Trophoblast cell (in vitro differentiated cells and primary cell): Measurements from ENCODE around the gene KANSL1.

Experiments used
- DNase-seq, 2 donors: peaks; one replicate each; pipeline ENCODE4 v3.0.0-alpha.2; 2016
- H2AFZ ChIP-seq: 2 replicates; pipeline ENCODE4 v1.6.1; 2013; ENCODE audit warnings: low read length, moderate library complexity, mild to moderate bottlenecking; ENCODE audit not compliant: insufficient read depth, poor library complexity
- H2AK5ac ChIP-seq: 2 replicates; pipeline ENCODE4 v1.6.1; 2013; ENCODE audit warnings: mild to moderate bottlenecking, low read length
- H2BK120ac ChIP-seq: 2 replicates; pipeline ENCODE4 v1.6.1; 2013; ENCODE audit warnings: low read length, mild to moderate bottlenecking, moderate library complexity; ENCODE audit not compliant: insufficient read depth, poor library complexity
- H2BK12ac ChIP-seq: 2 replicates; pipeline ENCODE4 v1.6.1; 2013; ENCODE audit warnings: mild to moderate bottlenecking, low read length, moderate library complexity
- H2BK5ac ChIP-seq: 2 replicates; pipeline ENCODE4 v1.6.1; 2013; ENCODE audit warnings: low read length, low read depth, moderate library complexity, mild to moderate bottlenecking; ENCODE audit not compliant: poor library complexity
- H3K14ac ChIP-seq: 2 replicates; pipeline ENCODE4 v1.6.1; 2013; ENCODE audit warnings: mild to moderate bottlenecking, low read length
- H3K18ac ChIP-seq: 2 replicates; pipeline ENCODE4 v1.6.1; 2013; ENCODE audit warnings: mild to moderate bottlenecking, low read length
- H3K23ac ChIP-seq: 2 replicates; pipeline ENCODE4 v1.6.1; 2013; ENCODE audit warnings: low read length
- H3K27ac ChIP-seq: 2 replicates; pipeline ENCODE4 v1.5.1; 2013; ENCODE audit warnings: low read depth, mild to moderate bottlenecking, inconsistent platforms, low read length, moderate library complexity
- H3K27me3 ChIP-seq: 2 replicates; pipeline ENCODE4 v1.6.1; 2013; ENCODE audit warnings: inconsistent platforms, mild to moderate bottlenecking, low read length, moderate library complexity; ENCODE audit not compliant: insufficient read depth
- H3K36me3 ChIP-seq, 2 experiments: 1 replicate in 1 of 2; 2 replicates in 1 of 2; pipeline ENCODE4 v1.6.1; 2013; ENCODE audit warnings: low read length in 2 of 2, mild to moderate bottlenecking in 2 of 2, moderate library complexity in 1 of 2; ENCODE audit not compliant: insufficient read depth in 2 of 2, control insufficient read depth in 1 of 2
- H3K4ac ChIP-seq: 2 replicates; pipeline ENCODE4 v1.6.1; 2013; ENCODE audit warnings: low read depth, mild to moderate bottlenecking, low read length, moderate library complexity
- H3K4me1 ChIP-seq, 2 experiments: 1 replicate in 1 of 2; 2 replicates in 1 of 2; pipeline ENCODE4 v1.6.1; 2013; ENCODE audit warnings: low read length in 2 of 2, mild to moderate bottlenecking in 2 of 2, moderate library complexity in 1 of 2; ENCODE audit not compliant: insufficient read depth in 2 of 2, control insufficient read depth in 1 of 2
- H3K4me2 ChIP-seq: 2 replicates; pipeline ENCODE4 v1.6.1; 2013; ENCODE audit warnings: inconsistent platforms, mild to moderate bottlenecking, low read length, moderate library complexity
- H3K4me3 ChIP-seq: 2 replicates; pipeline ENCODE4 v1.5.1; 2013; ENCODE audit warnings: mild to moderate bottlenecking, low read depth, low read length, inconsistent platforms
- H3K79me1 ChIP-seq: one replicate; pipeline ENCODE4 v1.6.1; 2013; ENCODE audit warnings: low read length
- H3K79me2 ChIP-seq: 2 replicates; pipeline ENCODE4 v1.6.1; 2013; ENCODE audit warnings: low read length, mild to moderate bottlenecking; ENCODE audit not compliant: control insufficient read depth, insufficient read depth, poor library complexity
- H3K9ac ChIP-seq: 2 replicates; pipeline ENCODE4 v1.6.1; 2013; ENCODE audit warnings: mild to moderate bottlenecking, low read length
- H3K9me3 ChIP-seq: 2 replicates; pipeline ENCODE4 v1.6.1; 2013; ENCODE audit warnings: low read depth, mild to moderate bottlenecking, control low read depth, inconsistent platforms, low read length; ENCODE audit not compliant: insufficient read depth
- H4K12ac ChIP-seq: 2 replicates; pipeline ENCODE4 v1.6.1; 2013; ENCODE audit warnings: low read depth, mild to moderate bottlenecking, low read length, moderate library complexity
- H4K8ac ChIP-seq: 2 replicates; pipeline ENCODE4 v1.6.1; 2013; ENCODE audit warnings: low read depth, mild to moderate bottlenecking, low read length, moderate library complexity
- H4K91ac ChIP-seq: one replicate; pipeline ENCODE4 v1.6.1; 2013; ENCODE audit warnings: low read depth, mild to moderate bottlenecking, low read length, moderate library complexity
- WGBS: extraction: QIAGEN DNeasy Blood & Tissue Kit; methylation state at CpG from one replicate; pipeline ENCODE4 v1.1.7; 2013; ENCODE audit warnings: missing lambda C conversion rate; ENCODE audit not compliant: insufficient read length, insufficient coverage; ENCODE audit errors: extremely low coverage; 5-methylcytosine and 5-hydroxymethylcytosine counted together

The KANSL1 gene

DNA sequence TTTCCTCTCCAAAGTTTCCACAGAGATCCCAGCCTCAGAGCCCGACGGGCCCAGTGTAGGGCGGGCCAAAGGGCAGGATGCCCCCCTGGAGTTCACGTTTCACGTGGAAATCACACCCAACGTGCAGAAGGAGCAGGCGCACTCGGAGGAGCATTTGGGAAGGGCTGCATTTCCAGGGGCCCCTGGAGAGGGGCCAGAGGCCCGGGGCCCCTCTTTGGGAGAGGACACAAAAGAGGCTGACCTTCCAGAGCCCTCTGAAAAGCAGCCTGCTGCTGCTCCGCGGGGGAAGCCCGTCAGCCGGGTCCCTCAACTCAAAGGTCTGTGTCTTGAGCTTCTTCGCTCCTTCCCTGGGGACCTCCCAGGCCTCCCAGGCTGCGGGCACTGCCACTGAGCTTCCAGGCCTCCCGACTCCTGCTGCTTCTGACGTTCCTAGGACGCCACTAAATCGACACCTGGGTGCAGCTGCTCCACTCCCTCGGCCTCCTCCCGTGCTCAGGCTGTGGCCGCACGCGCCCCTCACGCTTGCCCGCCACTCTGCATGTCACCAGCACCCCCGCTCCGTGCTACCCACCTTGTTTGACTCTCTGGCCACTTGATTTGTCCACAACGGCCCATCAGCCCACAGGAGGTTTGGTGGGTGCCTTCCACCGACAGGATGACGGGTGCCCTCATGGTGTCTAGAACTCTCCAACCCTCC lies 209.5 kb downstream of the KANSL1 start:
- Histone ChIP-seq H3K9me3 (peaks cover 2% of the 10 kb centered on the region), H3K9ac (no peak overlapping the region), H3K4me1 (no peaks in the 10 kb centered on the region), H2BK12ac (no peak overlapping the region), H3K79me2 (no peaks in the 10 kb centered on the region), H4K8ac (no peak overlapping the region), H2AFZ (no peak overlapping the region), H4K12ac (no peak overlapping the region), H3K14ac (no peak overlapping the region), H2AK5ac (no peak overlapping the region), H3K18ac (no peak overlapping the region), H3K4me2 (no peak overlapping the region), H3K27ac (no peak overlapping the region), H2BK5ac (no peak overlapping the region), H3K27me3 (no peaks in the 10 kb centered on the region), H4K91ac (no peak overlapping the region), H3K4me3 (no peak overlapping the region), H3K23ac (no peak overlapping the region), H3K4ac (no peak overlapping the region), H2BK120ac (no peak overlapping the region), H3K36me3 (no peaks in the 10 kb centered on the region), H3K79me1 (no peaks in the 10 kb centered on the region)
- DNase-seq: no peak
- WGBS: no CpG with 5 or more reads among the region's 31 CpGs

DNA sequence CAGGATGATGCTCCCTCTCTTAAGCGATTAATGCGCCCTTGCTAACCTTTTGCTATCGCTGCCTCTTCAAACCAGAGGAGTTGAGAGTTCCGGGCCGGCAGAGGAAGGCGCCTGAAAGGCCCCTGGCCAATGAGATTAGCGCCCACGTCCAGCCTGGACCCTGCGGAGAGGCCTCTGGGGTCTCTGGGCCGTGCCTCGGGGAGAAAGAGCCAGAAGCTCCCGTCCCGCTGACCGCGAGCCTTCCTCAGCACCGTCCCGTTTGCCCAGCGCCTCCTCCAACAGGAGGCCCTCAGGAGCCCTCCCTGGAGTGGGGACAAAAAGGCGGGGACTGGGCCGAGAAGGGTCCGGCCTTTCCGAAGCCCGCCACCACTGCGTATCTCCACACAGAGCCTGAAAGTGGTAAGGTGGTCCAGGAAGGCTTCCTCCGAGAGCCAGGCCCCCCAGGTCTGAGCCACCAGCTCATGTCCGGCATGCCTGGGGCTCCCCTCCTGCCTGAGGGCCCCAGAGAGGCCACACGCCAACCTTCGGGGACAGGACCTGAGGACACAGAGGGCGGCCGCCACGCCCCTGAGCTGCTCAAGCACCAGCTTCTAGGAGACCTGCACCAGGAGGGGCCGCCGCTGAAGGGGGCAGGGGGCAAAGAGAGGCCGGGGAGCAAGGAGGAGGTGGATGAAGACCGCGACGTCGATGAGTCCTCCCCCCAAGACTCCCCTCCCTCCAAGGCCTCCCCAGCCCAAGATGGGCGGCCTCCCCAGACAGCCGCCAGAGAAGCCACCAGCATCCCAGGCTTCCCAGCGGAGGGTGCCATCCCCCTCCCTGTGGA lies 210.2 kb downstream of the KANSL1 start:
- Histone ChIP-seq H3K27ac (no peak overlapping the region), H3K79me2 (no peaks in the 10 kb centered on the region), H4K8ac (no peak overlapping the region), H3K36me3 (no peaks in the 10 kb centered on the region), H4K12ac (no peak overlapping the region), H3K18ac (no peak overlapping the region), H2BK120ac (no peak overlapping the region), H2AFZ (no peak overlapping the region), H3K9me3 (no peaks in the 10 kb centered on the region), H3K27me3 (no peaks in the 10 kb centered on the region), H3K14ac (no peak overlapping the region), H2BK5ac (no peak overlapping the region), H3K4me1 (peaks cover 0 to 3% of the 10 kb centered on the region in 2 experiments), H3K4me2 (no peak overlapping the region), H2AK5ac (no peak overlapping the region), H3K79me1 (no peaks in the 10 kb centered on the region), H3K23ac (no peak overlapping the region), H3K9ac (no peak overlapping the region), H4K91ac (no peak overlapping the region), H3K4me3 (no peak overlapping the region), H3K4ac (no peak overlapping the region), H2BK12ac (no peak overlapping the region)
- WGBS: no CpG with 5 or more reads among the region's 41 CpGs
- DNase-seq: no peak

DNA sequence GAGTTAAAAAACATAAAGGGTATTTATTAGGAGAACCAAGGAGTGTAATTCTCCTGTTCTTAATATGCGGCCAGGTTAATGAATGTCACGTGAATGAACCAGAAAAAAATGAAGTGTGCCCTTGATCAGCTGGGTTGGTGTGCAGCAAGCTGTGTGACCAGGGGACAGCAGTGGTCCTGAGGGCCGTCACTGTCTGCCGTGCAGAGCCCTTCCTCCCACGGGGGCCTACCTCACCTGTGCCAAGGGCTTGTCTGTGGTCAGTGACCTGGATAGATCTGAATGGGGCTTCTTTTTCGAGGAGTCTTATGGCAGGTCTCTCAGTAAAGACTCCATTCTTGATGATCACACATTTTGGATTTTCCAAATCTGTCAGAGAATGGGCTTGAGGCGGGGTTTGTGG lies 211.9 kb downstream of the KANSL1 start:
- H3K4me3 ChIP-seq: no peak overlapping the region
- no peak overlapping the region for H2BK12ac ChIP-seq
- H3K79me2 ChIP-seq: no peaks in the 10 kb centered on the region
- H2AK5ac ChIP-seq: no peak overlapping the region
- no peaks in the 10 kb centered on the region for H3K36me3 ChIP-seq
- H4K91ac ChIP-seq: no peak overlapping the region
- no peak overlapping the region for H3K27ac ChIP-seq
- no peak overlapping the region for H4K12ac ChIP-seq
- no peak overlapping the region for H3K4me2 ChIP-seq
- H2BK120ac ChIP-seq: no peak overlapping the region
- no peak overlapping the region for H3K23ac ChIP-seq
- H2BK5ac ChIP-seq: no peak overlapping the region
- H3K4me1 ChIP-seq: peaks cover 12 to 15% of the 10 kb centered on the region in 2 experiments
- H3K9ac ChIP-seq: no peak overlapping the region
- no peak overlapping the region for H3K4ac ChIP-seq
- H3K18ac ChIP-seq: no peak overlapping the region
- no peaks in the 10 kb centered on the region for H3K27me3 ChIP-seq
- no peak overlapping the region for H4K8ac ChIP-seq
- H3K9me3 ChIP-seq: no peaks in the 10 kb centered on the region
- DNase-seq: no peak
- H2AFZ ChIP-seq: no peak overlapping the region
- no CpG with 5 or more reads among the region's 7 CpGs for WGBS
- H3K79me1 ChIP-seq: peaks cover 4% of the 10 kb centered on the region
- H3K14ac ChIP-seq: no peak overlapping the region

DNA sequence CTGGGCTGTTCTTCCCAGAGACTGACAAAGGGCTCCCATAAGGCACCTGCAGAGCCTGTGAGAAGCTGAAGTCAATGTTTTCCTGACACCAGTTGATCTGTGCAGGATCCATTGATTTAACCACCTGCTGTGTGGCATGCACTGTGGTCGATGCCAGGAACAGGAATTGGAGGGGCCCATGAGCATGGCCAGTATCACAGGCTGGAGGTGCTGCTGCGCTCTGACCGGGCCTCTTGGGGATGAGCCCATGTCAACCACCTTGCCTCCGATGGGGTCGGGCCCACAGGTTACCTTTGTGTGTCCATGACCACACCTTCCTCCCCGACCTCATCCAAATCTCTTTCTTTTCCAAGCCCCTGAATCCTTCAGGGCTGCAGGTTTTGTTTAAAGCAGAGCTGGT lies 212.4 kb downstream of the KANSL1 start:
- no peak overlapping the region for H4K12ac ChIP-seq
- H4K91ac ChIP-seq: no peak overlapping the region
- H3K36me3 ChIP-seq: no peaks in the 10 kb centered on the region
- no peak overlapping the region for H3K14ac ChIP-seq
- peaks cover 12 to 15% of the 10 kb centered on the region in 2 experiments for H3K4me1 ChIP-seq
- H3K9ac ChIP-seq: no peak overlapping the region
- no peak overlapping the region for H2BK12ac ChIP-seq
- H2BK120ac ChIP-seq: no peak overlapping the region
- H3K4ac ChIP-seq: no peak overlapping the region
- no peak for DNase-seq
- no peak overlapping the region for H3K23ac ChIP-seq
- no peaks in the 10 kb centered on the region for H3K27me3 ChIP-seq
- no peak overlapping the region for H3K4me2 ChIP-seq
- no peak overlapping the region for H4K8ac ChIP-seq
- H2AK5ac ChIP-seq: no peak overlapping the region
- H2BK5ac ChIP-seq: no peak overlapping the region
- no CpG with 5 or more reads among the region's 6 CpGs for WGBS
- H3K79me2 ChIP-seq: no peaks in the 10 kb centered on the region
- H3K79me1 ChIP-seq: peaks cover 4% of the 10 kb centered on the region
- no peak overlapping the region for H3K18ac ChIP-seq
- H2AFZ ChIP-seq: no peak overlapping the region
- no peaks in the 10 kb centered on the region for H3K9me3 ChIP-seq
- H3K4me3 ChIP-seq: no peak overlapping the region
- H3K27ac ChIP-seq: no peak overlapping the region
